Measurements from ENCODE around the gene PRKACB.

PRKACB gene

DNA sequence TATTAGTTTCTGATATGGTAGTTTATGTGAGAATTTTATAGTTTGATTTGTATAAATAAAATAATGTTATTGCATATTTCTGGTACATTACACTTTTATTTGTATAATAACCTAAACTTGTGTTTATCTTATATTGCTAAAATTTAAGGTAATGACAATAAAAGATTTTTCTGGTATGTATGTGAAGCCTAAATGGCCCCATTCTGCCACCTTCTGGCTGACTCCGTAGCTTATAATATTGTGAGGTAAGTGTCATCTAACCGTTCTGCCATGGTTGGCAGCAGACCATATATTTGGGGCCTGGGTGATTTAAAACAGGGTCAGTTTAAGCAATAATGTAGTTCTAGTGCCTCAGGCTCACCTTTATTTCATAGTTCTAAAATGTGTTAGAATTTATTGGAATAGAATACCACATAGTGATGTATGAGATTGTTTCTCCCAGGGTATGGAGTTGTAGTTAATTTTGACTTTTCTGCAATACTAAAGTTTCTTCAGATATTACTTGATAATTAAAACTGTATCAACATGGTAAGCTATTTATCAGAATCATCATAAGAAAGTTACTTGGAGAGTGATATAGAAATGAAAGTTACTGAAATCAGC is 21.2 kb upstream of the PRKACB start:
- no peak overlapping the region for H3K27ac ChIP-seq
- TF ChIP-seq, protein P1, sequence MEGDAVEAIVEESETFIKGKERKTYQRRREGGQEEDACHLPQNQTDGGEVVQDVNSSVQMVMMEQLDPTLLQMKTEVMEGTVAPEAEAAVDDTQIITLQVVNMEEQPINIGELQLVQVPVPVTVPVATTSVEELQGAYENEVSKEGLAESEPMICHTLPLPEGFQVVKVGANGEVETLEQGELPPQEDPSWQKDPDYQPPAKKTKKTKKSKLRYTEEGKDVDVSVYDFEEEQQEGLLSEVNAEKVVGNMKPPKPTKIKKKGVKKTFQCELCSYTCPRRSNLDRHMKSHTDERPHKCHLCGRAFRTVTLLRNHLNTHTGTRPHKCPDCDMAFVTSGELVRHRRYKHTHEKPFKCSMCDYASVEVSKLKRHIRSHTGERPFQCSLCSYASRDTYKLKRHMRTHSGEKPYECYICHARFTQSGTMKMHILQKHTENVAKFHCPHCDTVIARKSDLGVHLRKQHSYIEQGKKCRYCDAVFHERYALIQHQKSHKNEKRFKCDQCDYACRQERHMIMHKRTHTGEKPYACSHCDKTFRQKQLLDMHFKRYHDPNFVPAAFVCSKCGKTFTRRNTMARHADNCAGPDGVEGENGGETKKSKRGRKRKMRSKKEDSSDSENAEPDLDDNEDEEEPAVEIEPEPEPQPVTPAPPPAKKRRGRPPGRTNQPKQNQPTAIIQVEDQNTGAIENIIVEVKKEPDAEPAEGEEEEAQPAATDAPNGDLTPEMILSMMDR (conservative IDR thresholded peaks at IDR 0.05; ENCODE audit: low read depth) = peak; percentile 74
- peak; percentile 26 for DNase-seq (ENCODE audit: low spot score)
- ChIA-PET CTCF (interaction anchor here (0.6 to 1.8 kb wide), 4 partner anchors 20 to 192 kb away, joined by 3 to 10 read pairs (median 4); no protein-coding TSS in a partner anchor), POLR2A (ENCODE audit: low non-redundant PET) (no interaction called here)

DNA sequence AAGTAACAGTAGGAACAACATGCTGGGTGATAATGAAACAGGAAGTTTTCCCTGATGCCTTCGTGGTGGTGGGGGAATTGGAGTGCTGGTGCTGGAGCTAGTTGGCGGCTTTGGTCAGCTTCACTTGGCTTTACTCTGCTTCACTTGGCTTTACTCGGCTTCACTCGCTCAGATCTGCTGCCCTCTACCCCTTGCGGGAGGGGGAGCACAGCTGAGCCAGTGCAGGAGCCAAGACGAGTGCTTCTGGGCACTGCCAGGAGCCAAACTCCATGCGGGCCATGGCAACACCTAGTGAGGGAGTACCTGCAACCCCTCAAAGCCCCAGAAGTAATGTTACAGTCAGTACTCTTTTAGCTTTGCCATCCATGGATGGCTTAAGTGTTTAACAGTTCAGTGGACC is 10.6 kb upstream of the PRKACB start:
- H3K27ac ChIP-seq = no peak overlapping the region
- POLR2A ChIA-PET (ENCODE audit: low non-redundant PET) = no interaction called here
- CTCF ChIA-PET = interaction anchor here (0.6 kb wide), 1 partner anchor 135 kb away, joined by 6 read pairs; no protein-coding TSS in a partner anchor

DNA sequence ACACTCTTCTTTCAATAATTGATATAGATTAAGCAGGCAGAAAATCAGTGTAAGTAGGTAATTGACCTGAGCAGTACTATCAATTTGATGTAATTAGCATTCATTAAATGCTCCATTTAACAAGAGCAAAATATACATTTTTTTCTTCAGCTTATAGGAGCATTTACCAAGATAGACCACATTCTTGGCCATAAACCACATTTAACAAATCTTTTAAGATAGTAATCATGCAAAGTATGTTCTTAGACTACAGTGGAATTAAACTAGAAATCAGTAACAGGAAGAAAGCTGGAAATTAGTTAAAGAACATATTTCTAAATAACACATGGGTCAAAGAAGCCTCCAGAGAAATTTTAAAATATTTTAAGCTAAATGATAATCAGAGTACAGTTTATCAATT is 8.7 kb upstream of the PRKACB start:
- ChIA-PET CTCF (interaction anchor here (0.6 kb wide), 1 partner anchor 1007 kb away, joined by 3 read pairs; no protein-coding TSS in a partner anchor), POLR2A (ENCODE audit: low non-redundant PET) (no interaction called here)
- H3K27ac ChIP-seq = no peak overlapping the region
- DNase-seq (ENCODE audit: low spot score) = no peak
- TF ChIP-seq, protein P1 (conservative IDR thresholded peaks at IDR 0.05; ENCODE audit: low read depth) = no peak

More for the DNA sequence above, 10.6 kb upstream of the PRKACB start:
- TF ChIP-seq, protein P1 (conservative IDR thresholded peaks at IDR 0.05; ENCODE audit: low read depth) = no peak
- DNase-seq (ENCODE audit: low spot score) = no peak

DNA sequence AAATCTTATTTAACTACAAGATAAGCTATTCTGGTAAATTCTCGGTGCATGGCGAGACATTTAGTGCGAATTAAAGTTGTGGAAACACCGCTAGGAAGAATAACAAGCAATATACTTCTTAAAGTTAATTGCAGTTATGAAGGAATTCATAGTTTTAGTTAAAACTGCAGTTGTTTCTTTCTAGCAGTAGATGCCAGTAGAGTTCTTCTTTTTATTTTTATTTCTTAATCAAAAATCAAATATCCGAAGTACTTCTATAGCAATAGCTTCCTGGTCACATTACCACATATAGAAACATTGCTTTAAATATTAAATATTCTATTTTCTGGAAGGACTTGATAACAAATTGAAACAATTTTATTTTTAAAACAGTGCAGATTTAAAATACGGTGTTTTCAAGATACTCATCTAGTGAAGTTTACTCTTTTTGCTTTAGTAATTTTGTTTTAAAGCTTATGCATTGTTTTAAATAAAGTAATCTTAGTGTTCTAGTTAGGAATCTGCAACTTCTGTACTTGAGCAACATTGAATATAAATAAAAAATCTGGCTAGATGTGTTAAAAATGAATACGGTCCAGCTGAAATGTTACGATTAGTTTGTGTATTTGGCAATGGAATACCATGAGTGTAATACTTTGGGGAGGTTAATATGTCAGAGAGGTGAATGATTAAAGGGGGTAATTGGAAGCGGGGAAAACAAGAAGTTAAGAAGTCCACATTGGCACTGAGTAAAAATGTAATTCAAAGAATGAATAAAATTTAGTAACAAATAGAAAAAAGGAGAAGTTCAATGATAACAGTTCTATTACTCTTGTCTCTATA is 2.7 kb upstream of the PRKACB start:
- POLR2A ChIA-PET (ENCODE audit: low non-redundant PET) = no interaction called here
- no peak overlapping the region for H3K27ac ChIP-seq
- TF ChIP-seq, protein P1 (conservative IDR thresholded peaks at IDR 0.05; ENCODE audit: low read depth) = peak; percentile 66
- DNase-seq (ENCODE audit: low spot score) = peak; percentile 7
- CTCF ChIA-PET = interaction anchor here (0.6 to 1.4 kb wide), 14 partner anchors 14 to 631 kb away, joined by 3 to 12 read pairs (median 4); no protein-coding TSS in a partner anchor

DNA sequence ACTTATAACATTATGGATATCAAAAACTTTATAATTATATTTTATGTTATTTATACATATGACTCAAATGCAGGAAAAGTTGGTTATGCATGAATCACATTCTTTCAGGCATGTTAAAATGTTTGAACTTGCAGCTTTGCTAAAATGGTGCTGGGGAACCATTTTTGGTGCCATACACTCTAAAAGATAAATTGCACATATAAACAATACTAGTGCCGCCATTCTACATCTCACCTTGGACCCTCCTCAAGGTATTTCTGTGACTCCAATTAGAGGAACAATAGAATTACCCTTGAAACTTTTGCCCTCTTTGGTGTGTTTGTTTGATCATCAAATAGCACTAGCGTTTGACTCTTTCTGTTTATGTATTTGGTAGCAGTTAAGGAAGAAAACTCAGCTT is 997 bp downstream of the PRKACB start:
- TF ChIP-seq, protein P1 (conservative IDR thresholded peaks at IDR 0.05; ENCODE audit: low read depth) = no peak
- DNase-seq (ENCODE audit: low spot score) = no peak
- no peak overlapping the region for H3K27ac ChIP-seq
- POLR2A ChIA-PET (ENCODE audit: low non-redundant PET) = no interaction called here
- CTCF ChIA-PET = interaction anchor here (1.5 kb wide), 1 partner anchor 608 kb away, joined by 7 read pairs; no protein-coding TSS in a partner anchor

DNA sequence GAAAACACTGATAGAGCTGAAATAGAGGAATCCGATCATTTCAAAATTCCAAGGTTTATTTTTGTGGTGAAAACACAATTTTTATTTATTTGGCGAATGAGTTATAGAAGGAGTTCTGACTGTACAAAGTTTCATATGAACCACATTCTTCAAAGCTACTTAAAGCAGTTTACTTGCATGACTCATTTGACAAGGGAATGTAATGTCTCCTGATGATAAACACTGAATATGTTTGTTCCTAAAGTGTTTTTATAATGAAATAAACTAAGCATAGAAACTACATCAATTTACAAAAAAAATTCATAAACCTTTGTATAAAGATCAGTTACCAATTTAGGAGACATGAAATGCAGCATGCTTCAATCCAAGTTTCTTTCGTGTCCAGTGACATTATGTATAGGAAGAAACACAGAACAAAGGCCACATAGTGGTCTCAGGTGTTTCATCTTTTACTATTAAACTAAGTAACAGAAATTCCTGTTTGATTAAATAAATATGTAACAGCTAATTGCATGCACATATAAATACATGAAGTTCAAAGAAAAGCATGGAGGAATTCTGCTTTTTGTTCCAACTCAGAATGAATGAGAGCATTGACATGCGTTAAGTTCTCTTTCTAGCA is 2.5 kb downstream of the PRKACB start:
- H3K27ac ChIP-seq = no peak overlapping the region
- peak; percentile 24 for DNase-seq (ENCODE audit: low spot score)
- POLR2A ChIA-PET (ENCODE audit: low non-redundant PET) = no interaction called here
- TF ChIP-seq, protein P1 (conservative IDR thresholded peaks at IDR 0.05; ENCODE audit: low read depth) = no peak
- CTCF ChIA-PET = interaction anchor here (0.7 kb wide), 1 partner anchor 287 kb away, joined by 3 read pairs; no protein-coding TSS in a partner anchor

Measured in RWPE1 (cell line).